OCI-LY1 (cell line): Measurements from ENCODE around the gene H6PD.

Experiments
- H2AFZ ChIP-seq: fragments of 200-600 bp; sonication (generic), shearing (Covaris generic); 2 replicates; pipeline ENCODE4 v1.6.0; 2014; ENCODE audit warnings: antibody characterized with exemption, mild to moderate bottlenecking, low read length
- H3F3A ChIP-seq: fragments of 200-600 bp; sonication (generic), shearing (Covaris generic); 2 replicates; pipeline ENCODE4 v1.6.0; 2014; ENCODE audit warnings: mild to moderate bottlenecking, antibody characterized with exemption, low read length, moderate library complexity; ENCODE audit not compliant: insufficient read depth
- H3K27ac ChIP-seq: fragments of 200-600 bp; sonication (generic); 2 replicates; pipeline ENCODE4 v1.5.1; 2014; ENCODE audit warnings: low read length, mixed run types, mild to moderate bottlenecking, low read depth; ENCODE audit not compliant: poor library complexity, severe bottlenecking
- H3K27me3 ChIP-seq: fragments of 200-600 bp; sonication (generic); 2 replicates; pipeline ENCODE4 v1.6.0; 2014; ENCODE audit warnings: antibody characterized with exemption, mild to moderate bottlenecking, low read length, moderate library complexity; ENCODE audit not compliant: insufficient read depth
- H3K36me3 ChIP-seq: fragments of 200-600 bp; sonication (generic); 2 replicates; pipeline ENCODE4 v1.6.1; 2014; ENCODE audit warnings: mild to moderate bottlenecking, antibody characterized with exemption, low read length, moderate library complexity, mixed read lengths; ENCODE audit not compliant: insufficient read depth
- H3K4me1 ChIP-seq: fragments of 200-600 bp; sonication (generic); 2 replicates; pipeline ENCODE4 v1.5.1; 2014; ENCODE audit warnings: mild to moderate bottlenecking, low read length, moderate library complexity; ENCODE audit not compliant: insufficient read depth, severe bottlenecking
- H3K4me2 ChIP-seq: fragments of 200-600 bp; sonication (generic), shearing (Covaris generic); 2 replicates; pipeline ENCODE4 v1.6.1; 2014; ENCODE audit warnings: low read length
- H3K4me3 ChIP-seq: fragments of 200-600 bp; sonication (generic); 2 replicates; pipeline ENCODE4 v1.5.1; 2014; ENCODE audit warnings: low read length, low read depth, mild to moderate bottlenecking, mixed read lengths; ENCODE audit not compliant: poor library complexity, severe bottlenecking
- H3K79me2 ChIP-seq: fragments of 200-600 bp; shearing (Covaris generic); 2 replicates; pipeline ENCODE4 v1.6.1; 2016; ENCODE audit warnings: mixed run types, low read length, mixed read lengths; ENCODE audit not compliant: insufficient read depth
- H3K9ac ChIP-seq: fragments of 200-600 bp; sonication (generic), shearing (Covaris generic); 2 replicates; pipeline ENCODE4 v1.6.1; 2014; ENCODE audit warnings: mild to moderate bottlenecking, low read length, mixed read lengths
- H3K9me2 ChIP-seq: fragments of 200-600 bp; sonication (generic), shearing (Covaris generic); 2 replicates; pipeline ENCODE4 v1.6.1; 2014; ENCODE audit warnings: low read depth, mild to moderate bottlenecking, low read length, mixed read lengths
- H3K9me3 ChIP-seq: fragments of 200-600 bp; shearing (Covaris generic); 2 replicates; pipeline ENCODE4 v1.6.1; 2014; ENCODE audit warnings: low read length, mixed read lengths
- H4K20me1 ChIP-seq: fragments of 200-600 bp; sonication (generic), shearing (Covaris generic); 2 replicates; pipeline ENCODE4 v1.6.0; 2016; ENCODE audit warnings: mild to moderate bottlenecking, low read length; ENCODE audit not compliant: insufficient read depth
- CTCF ChIP-seq: fragments of 200-600 bp; sonication (generic), shearing (Covaris generic); IDR thresholded peaks from 2 replicates; pipeline ENCODE4 v1.5.1; 2017; ENCODE audit warnings: mild to moderate bottlenecking, antibody characterized with exemption, low read length, moderate library complexity, mixed read lengths
- EZH2 ChIP-seq: fragments of 200-600 bp; sonication (generic), shearing (Covaris generic); IDR thresholded peaks from 2 replicates; pipeline ENCODE4 v1.8.0; 2017; ENCODE audit warnings: borderline replicate concordance, mixed run types, mild to moderate bottlenecking, antibody characterized with exemption, low read length, moderate library complexity, mixed read lengths

H6PD gene

GRCh38 chr1:9286556-9286955 is 52.0 kb downstream of the H6PD start:
- Histone ChIP-seq H3K36me3 (no peaks in the 10 kb centered on the region), H3K4me1 (peaks cover 7% of the 10 kb centered on the region), H3F3A (no peaks in the 10 kb centered on the region), H2AFZ (no peak overlapping the region), H3K27me3 (peaks cover 12% of the 10 kb centered on the region; the same call in 1 of the 2 replicates), H3K4me3 (no peak overlapping the region), H3K9ac (no peak overlapping the region), H3K4me2 (no peak overlapping the region), H3K9me2 (no peaks in the 10 kb centered on the region), H3K27ac (no peak overlapping the region), H4K20me1 (no peaks in the 10 kb centered on the region), H3K79me2 (no peaks in the 10 kb centered on the region), H3K9me3 (peaks cover 4% of the 10 kb centered on the region)
- TF ChIP-seq CTCF (no peak), EZH2 (no peak)

- Histone ChIP-seq H3K27me3 (peaks cover 9% of the 10 kb centered on the region; the same call in 1 of the 2 replicates), H3K36me3 (no peaks in the 10 kb centered on the region), H3K9ac (no peak overlapping the region), H2AFZ (no peak overlapping the region), H3K4me1 (peaks cover 15% of the 10 kb centered on the region), H3K27ac (no peak overlapping the region), H3K9me2 (no peaks in the 10 kb centered on the region), H3K9me3 (peaks cover 4% of the 10 kb centered on the region), H3K79me2 (peaks cover 3% of the 10 kb centered on the region; the same call in 1 of the 2 replicates), H3F3A (no peaks in the 10 kb centered on the region), H3K4me3 (no peak overlapping the region), H3K4me2 (no peak overlapping the region), H4K20me1 (no peaks in the 10 kb centered on the region)
- TF ChIP-seq EZH2 = no peak
- TF ChIP-seq CTCF = peak; percentile 99
Measured at GRCh38 chr1:9289090-9289534, 54.5 kb downstream of the H6PD start.

- peaks cover 8% of the 10 kb centered on the region; the same call in 1 of the 2 replicates for H3K79me2 ChIP-seq
- H3K4me2 ChIP-seq = no peak overlapping the region
- H3K36me3 ChIP-seq = no peaks in the 10 kb centered on the region
- H3K9me3 ChIP-seq = peaks cover 4% of the 10 kb centered on the region
- no peak overlapping the region for H2AFZ ChIP-seq
- no peak overlapping the region for H3K4me3 ChIP-seq
- no peak overlapping the region for H3K9ac ChIP-seq
- peaks cover 9% of the 10 kb centered on the region; the same call in 1 of the 2 replicates for H3K27me3 ChIP-seq
- no peak for TF ChIP-seq EZH2
- TF ChIP-seq CTCF = no peak
- no peaks in the 10 kb centered on the region for H4K20me1 ChIP-seq
- no peaks in the 10 kb centered on the region for H3K9me2 ChIP-seq
- H3F3A ChIP-seq = no peaks in the 10 kb centered on the region
- peak overlapping the region; percentile 19 for H3K27ac ChIP-seq
- peaks cover 23% of the 10 kb centered on the region for H3K4me1 ChIP-seq
Measured at GRCh38 chr1:9289711-9290485, 55.3 kb downstream of the H6PD start.
